Caco-2 (cell line): Measurements from ENCODE around the gene NPHP4. TPM values are rescaled to one million over a fixed set of nuclear protein-coding genes. Genes with fewer than 3 reads are reported as not detected.

Source experiments
- BruUV-seq: library from RNA; stranded (reverse); fragments of 400-500 nt; replicated peaks from 2 replicates; lab custom pipeline; 2021; lab: Mats Ljungman, UMichigan
- CTCF ChIA-PET: fragments of 300-600 bp; sonication (Branson Sonifier 250); formaldehyde crosslinking; loops from one replicate; lab custom pipeline; 2022; ENCODE audit warnings: antibody characterized with exemption; lab: Charles Lee
- POLR2A ChIA-PET: fragments of 300-600 bp; sonication (Branson Sonifier 250); formaldehyde crosslinking; loops from one replicate; lab custom pipeline; 2022; ENCODE audit warnings: antibody characterized with exemption; lab: Charles Lee
- DNase-seq, 2 experiments: peaks; one replicate each; pipeline versions ENCODE4 v3.0.0 to v3.0.0-alpha.2; 2020 to 2022
- H3K27me3 ChIP-seq: replicated peaks from 2 replicates; pipeline ENCODE4 v1.6.0; 2011; ENCODE audit warnings: low read length; ENCODE audit not compliant: control insufficient read depth, insufficient read depth
- H3K36me3 ChIP-seq: 2 replicates; pipeline ENCODE4 v1.5.1; 2011; ENCODE audit warnings: low read length; ENCODE audit not compliant: control insufficient read depth, insufficient read depth
- H3K4me1 ChIP-seq: fragments of 250-450 bp; sonication (Bioruptor Pico); 2 replicates; pipeline ENCODE4 v1.5.1; 2020; ENCODE audit warnings: mild to moderate bottlenecking
- H3K4me3 ChIP-seq: 2 replicates; pipeline ENCODE4 v1.5.1; 2011; ENCODE audit warnings: low read depth, mild to moderate bottlenecking, control low read depth, low read length
- H3K9me3 ChIP-seq: fragments of 250-450 bp; sonication (Bioruptor Pico); 2 replicates; pipeline ENCODE4 v1.5.1; 2020; ENCODE audit warnings: mild to moderate bottlenecking, moderate library complexity
- H3K27ac Mint-ChIP-seq: one replicate; pipeline ENCODE4 v1.8.0; 2022; ENCODE audit warnings: mixed read lengths; ENCODE audit not compliant: unreplicated experiment
- H3K27me3 Mint-ChIP-seq: one replicate; pipeline ENCODE4 v1.8.0; 2022; ENCODE audit warnings: mixed read lengths; ENCODE audit not compliant: insufficient read depth, unreplicated experiment
- H3K36me3 Mint-ChIP-seq: one replicate; pipeline ENCODE4 v1.8.0; 2022; ENCODE audit warnings: mild to moderate bottlenecking, mixed read lengths; ENCODE audit not compliant: insufficient read depth, unreplicated experiment
- H3K4me1 Mint-ChIP-seq: one replicate; pipeline ENCODE4 v1.8.0; 2022; ENCODE audit warnings: low read depth, mixed read lengths; ENCODE audit not compliant: unreplicated experiment
- H3K4me3 Mint-ChIP-seq: one replicate; pipeline ENCODE4 v1.8.0; 2022; ENCODE audit warnings: mild to moderate bottlenecking, moderate library complexity, mixed read lengths; ENCODE audit not compliant: unreplicated experiment
- H3K9me3 Mint-ChIP-seq: one replicate; pipeline ENCODE4 v1.8.0; 2022; ENCODE audit warnings: mixed read lengths; ENCODE audit not compliant: unreplicated experiment
- intact Hi-C: fragments of 100-400 bp; cut with micrococcal nuclease; formaldehyde crosslinking; loops from one replicate; pipeline ENCODE4 v1.10.0; 2022; ENCODE audit not compliant: unreplicated experiment
- total RNA-seq: library from RNA; stranded (reverse); gene quantifications from 2 replicates; pipeline ENCODE4 v1.2.3, GENCODE V29; 2022
- TF ChIP-seq, protein P1 (sequence below), 2 experiments: fragments of 200-600 bp in 1 of 2; IDR thresholded peaks; 1 replicate in 1 of 2; 2 replicates in 1 of 2; pipeline versions ENCODE4 v1.5.1 to v1.8.0; 2011 to 2022; ENCODE audit warnings: antibody characterized with exemption in 1 of 2, control low read depth in 1 of 2, inconsistent platforms in 1 of 2, low read depth in 1 of 2, low read length in 1 of 2, mild to moderate bottlenecking in 1 of 2, moderate library complexity in 1 of 2; ENCODE audit not compliant: insufficient read depth in 1 of 2, severe bottlenecking in 1 of 2, unreplicated experiment in 1 of 2

NPHP4 gene
- total RNA-seq, 1 experiment from 2014 or later = 12.3 TPM

DNA sequence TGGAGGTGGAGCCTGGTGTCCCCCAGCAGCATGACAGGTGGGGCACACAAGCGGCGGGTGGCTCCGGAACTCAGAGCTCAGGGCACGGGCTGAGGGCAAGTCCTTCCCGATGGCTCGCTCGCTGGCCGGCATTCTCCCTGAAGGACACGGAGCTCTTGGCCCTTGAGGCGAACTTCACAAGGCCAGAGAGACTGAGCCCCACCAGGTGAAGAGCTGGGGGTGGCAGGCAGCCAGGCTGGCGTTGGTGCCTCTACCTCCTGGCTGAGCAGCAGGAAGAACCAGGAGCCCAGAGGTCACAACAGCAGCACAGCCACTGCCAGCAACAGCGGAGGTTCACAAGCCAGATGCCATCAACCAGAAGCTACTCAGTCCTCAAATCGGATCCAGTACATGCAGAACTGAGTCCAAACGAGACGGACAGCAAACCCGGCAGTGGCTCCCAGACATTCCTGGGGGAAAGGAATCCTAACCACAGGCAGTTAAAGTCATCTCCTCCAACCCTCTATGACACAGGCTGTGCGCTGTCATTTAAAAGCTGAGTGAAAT is 54.1 kb downstream of the NPHP4 start:
- Mint-ChIP-seq H3K9me3 (no peaks in the 10 kb centered on the region), H3K4me3 (no peak overlapping the region), H3K27ac (no peak overlapping the region), H3K36me3 (no peaks in the 10 kb centered on the region), H3K27me3 (no peaks in the 10 kb centered on the region), H3K4me1 (no peaks in the 10 kb centered on the region)
- DNase-seq = no peak
- H3K9me3 ChIP-seq = no peaks in the 10 kb centered on the region
- ChIA-PET CTCF (no interaction called here), POLR2A (no interaction called here)
- no peaks in the 10 kb centered on the region for H3K36me3 ChIP-seq
- intact Hi-C loops = no loop called here
- no peak overlapping the region for H3K4me3 ChIP-seq
- no TSS peak for BruUV-seq
- TF ChIP-seq, protein P1, sequence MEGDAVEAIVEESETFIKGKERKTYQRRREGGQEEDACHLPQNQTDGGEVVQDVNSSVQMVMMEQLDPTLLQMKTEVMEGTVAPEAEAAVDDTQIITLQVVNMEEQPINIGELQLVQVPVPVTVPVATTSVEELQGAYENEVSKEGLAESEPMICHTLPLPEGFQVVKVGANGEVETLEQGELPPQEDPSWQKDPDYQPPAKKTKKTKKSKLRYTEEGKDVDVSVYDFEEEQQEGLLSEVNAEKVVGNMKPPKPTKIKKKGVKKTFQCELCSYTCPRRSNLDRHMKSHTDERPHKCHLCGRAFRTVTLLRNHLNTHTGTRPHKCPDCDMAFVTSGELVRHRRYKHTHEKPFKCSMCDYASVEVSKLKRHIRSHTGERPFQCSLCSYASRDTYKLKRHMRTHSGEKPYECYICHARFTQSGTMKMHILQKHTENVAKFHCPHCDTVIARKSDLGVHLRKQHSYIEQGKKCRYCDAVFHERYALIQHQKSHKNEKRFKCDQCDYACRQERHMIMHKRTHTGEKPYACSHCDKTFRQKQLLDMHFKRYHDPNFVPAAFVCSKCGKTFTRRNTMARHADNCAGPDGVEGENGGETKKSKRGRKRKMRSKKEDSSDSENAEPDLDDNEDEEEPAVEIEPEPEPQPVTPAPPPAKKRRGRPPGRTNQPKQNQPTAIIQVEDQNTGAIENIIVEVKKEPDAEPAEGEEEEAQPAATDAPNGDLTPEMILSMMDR (IDR thresholded peaks at IDR 0.05; ENCODE audit: insufficient read depth in 1 of 2, low read depth in 1 of 2, low read length in 1 of 2, severe bottlenecking in 1 of 2, unreplicated experiment in 1 of 2) = no peak
- no peaks in the 10 kb centered on the region for H3K27me3 ChIP-seq
- H3K4me1 ChIP-seq = no peaks in the 10 kb centered on the region

DNA sequence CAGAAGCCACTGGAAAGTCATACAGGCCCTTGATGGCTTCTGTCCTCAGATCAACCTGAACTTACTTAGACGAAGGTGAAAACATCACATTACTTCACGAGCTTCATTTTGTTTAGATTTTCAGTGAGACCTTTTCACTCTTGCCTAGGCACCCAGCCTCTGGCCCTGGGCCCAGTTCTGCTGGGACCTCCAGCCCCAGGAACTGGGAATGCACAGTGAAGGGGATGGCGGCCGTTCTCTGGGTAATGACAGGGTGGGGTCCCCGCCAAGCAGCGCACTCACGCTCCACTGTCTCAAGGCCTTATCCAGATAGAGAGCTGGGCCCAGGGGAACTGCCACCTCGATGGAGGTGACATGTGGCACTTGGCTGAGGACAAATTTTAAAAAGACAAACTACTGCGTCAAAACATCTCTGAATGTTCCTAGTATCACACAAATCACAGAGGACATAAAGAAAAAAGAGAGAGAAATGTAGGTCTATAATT is 54.8 kb downstream of the NPHP4 start:
- intact Hi-C loops = no loop called here
- Mint-ChIP-seq H3K27me3 (no peaks in the 10 kb centered on the region), H3K9me3 (no peaks in the 10 kb centered on the region), H3K4me3 (no peak overlapping the region), H3K4me1 (no peaks in the 10 kb centered on the region), H3K36me3 (no peaks in the 10 kb centered on the region), H3K27ac (no peak overlapping the region)
- BruUV-seq = no TSS peak
- Histone ChIP-seq H3K4me3 (no peak overlapping the region), H3K36me3 (no peaks in the 10 kb centered on the region), H3K27me3 (no peaks in the 10 kb centered on the region), H3K9me3 (no peaks in the 10 kb centered on the region), H3K4me1 (no peaks in the 10 kb centered on the region)
- no peak for DNase-seq
- TF ChIP-seq, protein P1 (IDR thresholded peaks at IDR 0.05; ENCODE audit: insufficient read depth in 1 of 2, low read depth in 1 of 2, low read length in 1 of 2, severe bottlenecking in 1 of 2, unreplicated experiment in 1 of 2) = no peak
- ChIA-PET CTCF (no interaction called here), POLR2A (no interaction called here)

DNA sequence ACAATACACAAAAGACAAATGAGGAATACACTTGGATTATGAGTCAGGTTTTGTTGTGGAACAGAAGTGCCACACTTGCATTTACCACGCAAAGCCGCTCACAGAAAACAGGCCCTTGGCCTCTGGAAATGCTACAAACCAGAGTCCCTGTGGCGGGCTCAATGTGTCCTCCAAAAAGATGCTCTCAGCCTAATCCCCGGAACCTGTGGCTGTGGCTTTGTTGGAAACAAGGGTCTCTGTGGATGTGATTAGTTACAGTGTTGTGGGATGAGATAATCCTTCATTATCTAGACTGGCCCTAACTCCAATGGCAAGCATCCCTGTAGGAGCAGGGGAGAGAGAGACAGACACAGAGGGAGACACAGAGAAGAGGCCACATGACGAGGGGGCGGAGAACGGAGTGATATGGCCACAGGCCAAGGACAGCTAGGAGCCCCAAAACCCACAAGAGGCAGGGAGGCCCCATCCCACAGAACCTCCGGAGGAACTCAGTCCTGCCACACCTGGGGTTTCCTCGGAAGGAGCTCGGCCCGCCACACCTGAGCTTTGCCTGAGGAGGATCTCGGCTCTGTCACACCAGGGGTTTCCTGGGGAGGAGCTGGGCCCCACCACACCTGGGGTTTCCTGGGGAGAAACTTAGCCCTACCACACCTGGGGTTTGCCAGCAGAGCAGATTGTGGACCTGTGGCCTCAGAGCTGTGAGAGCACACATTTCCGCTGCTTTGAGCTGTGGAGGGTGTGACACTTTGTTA is 55.4 kb downstream of the NPHP4 start:
- no peaks in the 10 kb centered on the region for H3K9me3 Mint-ChIP-seq
- H3K4me3 Mint-ChIP-seq = no peak overlapping the region
- no TSS peak for BruUV-seq
- CTCF ChIA-PET = no interaction called here
- no peaks in the 10 kb centered on the region for H3K4me1 Mint-ChIP-seq
- Histone ChIP-seq H3K4me3 (no peak overlapping the region), H3K27me3 (no peaks in the 10 kb centered on the region), H3K4me1 (no peaks in the 10 kb centered on the region), H3K9me3 (no peaks in the 10 kb centered on the region), H3K36me3 (no peaks in the 10 kb centered on the region)
- H3K36me3 Mint-ChIP-seq = no peaks in the 10 kb centered on the region
- TF ChIP-seq, protein P1 (IDR thresholded peaks at IDR 0.05; ENCODE audit: insufficient read depth in 1 of 2, low read depth in 1 of 2, low read length in 1 of 2, severe bottlenecking in 1 of 2, unreplicated experiment in 1 of 2) = no peak
- POLR2A ChIA-PET = no interaction called here
- no peak for DNase-seq
- intact Hi-C loops = no loop called here
- H3K27me3 Mint-ChIP-seq = no peaks in the 10 kb centered on the region
- no peak overlapping the region for H3K27ac Mint-ChIP-seq
